HEK293 (cell line): ENCODE measurements around the gene KCNK15.

ENCODE experiments used
- CTCF ChIP-seq: fragments of 450-650 bp; formaldehyde crosslinking; IDR thresholded peaks from 2 replicates; pipeline ENCODE4 v1.5.1; 2016; ENCODE audit warnings: missing biosample characterization, missing genetic modification characterization
- IKZF3 ChIP-seq: fragments of 450-650 bp; IDR thresholded peaks from 2 replicates; pipeline ENCODE4 v1.5.0; 2018; ENCODE audit warnings: missing biosample characterization, mild to moderate bottlenecking, missing genetic modification characterization, moderate library complexity
- TCF7L2 ChIP-seq: IDR thresholded peaks from 2 replicates; pipeline ENCODE4 v1.6.1; 2011; ENCODE audit warnings: low read depth, mild to moderate bottlenecking, inconsistent platforms, low read length, moderate library complexity, borderline replicate concordance
- ZBTB49 ChIP-seq: fragments of 450-650 bp; formaldehyde crosslinking; IDR thresholded peaks from 2 replicates; pipeline ENCODE4 v1.5.1; 2016; ENCODE audit warnings: missing biosample characterization, missing genetic modification characterization, low read depth
- ZNF146 ChIP-seq: fragments of 450-650 bp; formaldehyde crosslinking; IDR thresholded peaks from 2 replicates; pipeline ENCODE4 v1.5.1; 2016; ENCODE audit warnings: missing biosample characterization, missing genetic modification characterization
- ZNF2 ChIP-seq: fragments of 450-650 bp; formaldehyde crosslinking; IDR thresholded peaks from 2 replicates; pipeline ENCODE4 v1.5.1; 2016; ENCODE audit warnings: missing biosample characterization, missing genetic modification characterization
- ZNF223 ChIP-seq: fragments of 450-650 bp; formaldehyde crosslinking; IDR thresholded peaks from 2 replicates; pipeline ENCODE4 v1.5.1; 2016; ENCODE audit warnings: missing biosample characterization, missing genetic modification characterization
- ZNF26 ChIP-seq: fragments of 450-650 bp; formaldehyde crosslinking; IDR thresholded peaks from 2 replicates; pipeline ENCODE4 v1.5.1; 2016; ENCODE audit warnings: missing biosample characterization, missing genetic modification characterization
- ZNF677 ChIP-seq: fragments of 450-650 bp; IDR thresholded peaks from 2 replicates; pipeline ENCODE4 v1.5.0; 2018; ENCODE audit warnings: missing biosample characterization, mild to moderate bottlenecking, missing genetic modification characterization, moderate library complexity
- ZNF843 ChIP-seq: fragments of 450-650 bp; formaldehyde crosslinking; IDR thresholded peaks from 2 replicates; pipeline ENCODE4 v1.5.1; 2016; ENCODE audit warnings: missing biosample characterization, missing genetic modification characterization
- ZSCAN18 ChIP-seq: fragments of 450-650 bp; formaldehyde crosslinking; IDR thresholded peaks from 2 replicates; pipeline ENCODE4 v1.5.1; 2016; ENCODE audit warnings: missing biosample characterization, missing genetic modification characterization

GRCh38 chr20:44727651-44728050 is 18.0 kb upstream of the KCNK15 start:
- TF ChIP-seq ZSCAN18 (no peak), ZNF146 (tag by site-specific recombination) (no peak), ZNF677 (tag by site-specific recombination) (no peak), ZNF223 (tag by site-specific recombination) (no peak), ZNF26 (tag by site-specific recombination) (no peak), ZBTB49 (tag by site-specific recombination) (no peak), ZNF843 (no peak), CTCF (tag by site-specific recombination) (no peak), ZNF2 (no peak), TCF7L2 (no peak), IKZF3 (tag by site-specific recombination) (no peak)
